ENCODE data around the gene ARMC2. TPM values are rescaled to one million over a fixed set of nuclear protein-coding genes. Genes with fewer than 3 reads are reported as not detected.

Gene ARMC2
- total and polyA plus RNA-seq, 2 donors (not counting 3 experiments of a cell fraction or from before 2014, with no cell fraction given), result 1.7 to 3.7 TPM

GRCh38 chr6:108922499-108922898 is 74.3 kb downstream of the ARMC2 start:
- no peak overlapping the region for H3K27ac ChIP-seq (ENCODE audit: insufficient read depth, low read depth, low read length)
- no peaks in the 10 kb centered on the region for H3K27me3 ChIP-seq (ENCODE audit: control insufficient read depth in 2 of 2, insufficient read depth in 2 of 2, low read length in 2 of 2)
- FAIRE-seq, result no peak
- CTCF ChIA-PET, result interaction anchor here (1.0 to 1.8 kb wide), 3 partner anchors 8 to 29 kb away, joined by 4 read pairs; no protein-coding TSS in a partner anchor
- no peak overlapping the region for H3K9ac ChIP-seq (replicated peaks; ENCODE audit: extremely low read depth, insufficient read depth, low read length)
- H3K36me3 ChIP-seq (ENCODE audit: control insufficient read depth in 2 of 2, extremely low read depth in 1 of 2, insufficient read depth in 2 of 2, low read length in 2 of 2), result no peaks in the 10 kb centered on the region
- H3K9me3 ChIP-seq (replicated peaks; ENCODE audit: control insufficient read depth, insufficient read depth, low read length), result no peaks in the 10 kb centered on the region
- H3K9me1 ChIP-seq (replicated peaks; ENCODE audit: control insufficient read depth, extremely low read depth, insufficient read depth, low read length), result no peaks in the 10 kb centered on the region
- H3K4me3 ChIP-seq (replicated peaks in 1 of 3; ENCODE audit: insufficient read depth in 1 of 3, low read depth in 1 of 3, low read length in 3 of 3), result no peak overlapping the region
- TF ChIP-seq GATA2 (IDR thresholded peaks at IDR 0.05; ENCODE audit: insufficient read depth, insufficient read length, low read depth, low read length), result no peak
- TF ChIP-seq POLR2AphosphoS5 (IDR thresholded peaks at IDR 0.05; ENCODE audit: insufficient read depth, low read depth, low read length), result no peak
- TF ChIP-seq, protein P1, sequence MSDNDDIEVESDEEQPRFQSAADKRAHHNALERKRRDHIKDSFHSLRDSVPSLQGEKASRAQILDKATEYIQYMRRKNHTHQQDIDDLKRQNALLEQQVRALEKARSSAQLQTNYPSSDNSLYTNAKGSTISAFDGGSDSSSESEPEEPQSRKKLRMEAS (IDR thresholded peaks at IDR 0.05; ENCODE audit: insufficient read depth, insufficient read length), result no peak
- TF ChIP-seq MYC (IDR thresholded peaks at IDR 0.05; ENCODE audit: low read depth, low read length), result no peak
- TF ChIP-seq CTCF (IDR thresholded peaks at IDR 0.05; ENCODE audit: extremely low read depth in 1 of 2, insufficient read depth in 1 of 2, low read depth in 1 of 2, low read length in 2 of 2), result no peak
- no peak for TF ChIP-seq EZH2 (IDR thresholded peaks at IDR 0.05; ENCODE audit: borderline replicate concordance, low read depth, low read length, severe bottlenecking)
- TF ChIP-seq POLR2A (IDR thresholded peaks at IDR 0.05; ENCODE audit: low read depth, low read length), result no peak
- TF ChIP-seq JUN (IDR thresholded peaks at IDR 0.05; ENCODE audit: borderline replicate concordance, insufficient read depth, insufficient read length, low read depth), result no peak
- no peak for TF ChIP-seq FOS (IDR thresholded peaks at IDR 0.05; ENCODE audit: borderline replicate concordance, insufficient read depth, low read length)
- no peak for DNase-seq (ENCODE audit: low read depth, low spot score)
- POLR2A ChIA-PET, result no interaction called here
- no peaks in the 10 kb centered on the region for H3K79me2 ChIP-seq (ENCODE audit: control insufficient read depth, insufficient read depth, low read length)
- H4K20me1 ChIP-seq (replicated peaks; ENCODE audit: control insufficient read depth, extremely low read depth, insufficient read depth, low read length), result no peaks in the 10 kb centered on the region
- H2AFZ ChIP-seq (ENCODE audit: low read depth, low read length), result no peak overlapping the region
- H3K4me2 ChIP-seq (ENCODE audit: insufficient read depth, low read length), result no peak overlapping the region
- peaks cover 4% of the 10 kb centered on the region for H3K4me1 ChIP-seq (ENCODE audit: control insufficient read depth, extremely low read depth, insufficient read depth, low read length)
- intact Hi-C loops (cut with micrococcal nuclease) (no loop called here), dilution Hi-C loops (cut with MboI; ENCODE audit: extremely low pct_ligation_motif_present, low sequenced_read_pairs) (no loop called here)
- no TSS peak for BruUV-seq (replicated peaks)
